Measurements from ENCODE around the gene ZNF473.
A peak's percentile ranks its signal among the peaks of the same experiment; 100 is the strongest.

ZNF473 gene

DNA sequence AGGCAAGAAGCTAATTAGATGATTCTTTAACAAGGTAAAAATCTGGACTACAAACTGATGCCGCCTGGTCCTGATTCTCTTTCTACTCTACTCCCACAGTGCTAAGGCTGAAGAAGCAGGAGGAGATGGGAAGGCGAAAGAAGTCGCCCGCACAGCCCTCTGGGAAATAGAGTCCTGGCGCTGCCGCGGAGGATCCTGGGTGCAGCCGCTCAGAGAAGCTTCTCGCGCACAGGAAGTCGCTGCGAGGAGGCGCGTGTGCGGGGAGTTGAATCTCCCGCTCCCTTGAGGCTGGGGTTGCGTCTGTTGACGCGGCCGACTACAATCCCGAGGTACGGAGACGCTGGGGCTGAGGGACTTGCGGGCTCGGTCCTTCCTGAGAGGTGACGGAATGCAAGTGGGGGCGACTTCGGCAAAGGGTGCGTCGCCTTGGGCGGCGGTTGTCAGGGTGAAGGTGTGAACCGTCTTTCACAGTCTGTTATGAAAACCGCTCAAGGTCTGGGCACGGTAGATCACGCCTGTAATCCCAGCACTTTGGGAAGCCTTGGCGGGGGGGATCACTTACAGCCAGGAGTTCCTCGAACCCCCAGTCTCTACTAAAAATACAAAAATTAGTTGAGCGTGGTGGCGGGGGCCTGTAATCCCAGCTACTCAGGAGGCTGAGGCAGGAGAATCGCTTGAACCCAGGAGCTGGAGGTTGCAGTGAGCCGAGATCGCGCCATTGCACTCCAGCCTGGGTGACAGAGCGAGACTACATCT is at the start of gene ZNF473:
Gene ZNF473, plus strand, starts transcription at position 212 of the 756 bp plus-strand sequence. CDS start 5,078 bp downstream, outside the sequence.
- peak; percentile 94 to 96 for DNase-seq

DNA sequence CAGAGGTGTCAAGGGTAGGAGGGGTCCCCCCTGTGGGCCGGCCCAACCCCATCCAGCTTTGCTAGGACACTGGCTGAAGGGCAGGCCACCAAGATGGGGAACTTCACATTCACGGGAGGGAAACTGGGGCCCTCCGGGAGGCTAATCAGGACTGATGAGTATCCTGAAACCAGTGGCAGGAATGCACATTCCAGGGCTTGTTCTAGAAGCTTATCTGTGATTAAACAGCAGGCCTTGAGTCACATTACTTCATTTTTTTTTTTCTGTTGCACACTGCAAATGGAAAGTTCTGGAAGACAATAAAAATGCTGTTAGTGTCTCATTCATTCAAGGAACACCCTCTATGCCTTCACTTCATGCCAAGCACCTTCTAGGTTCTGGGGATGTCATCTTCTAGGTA is 49.3 kb upstream of the ZNF473 start:
- DNase-seq: no peak

DNA sequence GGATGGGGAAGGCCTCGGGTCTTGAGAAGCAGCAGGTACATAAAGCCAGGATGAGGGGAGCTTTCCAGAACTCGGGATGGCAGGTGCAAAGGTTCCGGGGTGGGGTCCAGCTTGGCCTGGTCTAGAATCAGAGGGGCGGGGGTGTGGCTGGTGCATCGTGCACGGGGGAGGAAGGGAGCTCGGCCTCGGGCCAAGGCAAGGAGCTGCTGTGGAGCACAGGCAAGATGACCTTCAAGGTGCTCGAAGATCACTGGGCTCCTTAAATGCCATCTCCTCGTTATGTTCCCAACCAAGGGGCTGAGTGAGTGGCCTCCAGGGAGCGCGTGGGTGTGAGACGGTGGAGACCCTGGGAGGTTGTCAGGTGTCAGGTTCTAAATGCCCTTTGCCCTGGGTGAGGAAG is 48.7 kb upstream of the ZNF473 start:
- no peak for DNase-seq

DNA sequence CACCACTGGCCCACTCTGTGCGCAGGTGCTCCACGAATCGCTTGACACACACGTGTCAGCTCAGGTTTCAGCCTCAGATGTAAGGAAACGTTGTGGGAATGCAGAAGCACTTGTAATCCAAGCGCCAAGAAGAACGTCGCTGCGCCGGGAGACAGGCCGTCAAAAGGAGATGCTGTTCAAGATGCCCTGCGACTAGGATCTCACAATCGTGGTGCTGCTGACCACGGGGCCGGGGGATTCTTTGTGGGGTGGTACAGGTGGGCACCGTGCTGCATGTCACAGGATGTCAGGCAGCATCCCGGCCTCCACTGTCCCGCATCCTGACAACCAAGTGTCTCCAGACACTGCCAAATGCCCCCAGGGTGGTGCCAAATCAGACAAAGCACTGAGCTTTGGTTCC is 47.9 kb upstream of the ZNF473 start:
- no peak for DNase-seq

DNA sequence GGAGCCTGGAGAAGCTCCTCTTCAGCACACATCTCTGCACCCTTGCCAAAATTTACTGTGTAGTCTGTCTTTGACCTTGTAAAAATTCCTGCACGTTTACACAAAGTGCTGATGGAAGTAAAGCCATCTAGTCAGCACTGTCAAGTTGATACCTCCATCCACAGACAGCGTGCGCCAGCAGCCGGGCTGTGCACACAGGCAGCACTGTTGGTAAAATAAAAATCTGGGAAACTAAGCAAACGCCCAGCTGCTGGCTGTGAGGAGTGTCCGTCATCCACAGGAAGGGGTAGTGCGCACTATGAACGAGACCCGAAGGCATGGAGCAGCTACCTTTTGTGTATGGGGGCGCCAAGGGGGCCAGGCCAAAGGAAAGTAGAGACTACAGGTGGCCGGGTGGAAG is 47.5 kb upstream of the ZNF473 start:
- no peak for DNase-seq

DNA sequence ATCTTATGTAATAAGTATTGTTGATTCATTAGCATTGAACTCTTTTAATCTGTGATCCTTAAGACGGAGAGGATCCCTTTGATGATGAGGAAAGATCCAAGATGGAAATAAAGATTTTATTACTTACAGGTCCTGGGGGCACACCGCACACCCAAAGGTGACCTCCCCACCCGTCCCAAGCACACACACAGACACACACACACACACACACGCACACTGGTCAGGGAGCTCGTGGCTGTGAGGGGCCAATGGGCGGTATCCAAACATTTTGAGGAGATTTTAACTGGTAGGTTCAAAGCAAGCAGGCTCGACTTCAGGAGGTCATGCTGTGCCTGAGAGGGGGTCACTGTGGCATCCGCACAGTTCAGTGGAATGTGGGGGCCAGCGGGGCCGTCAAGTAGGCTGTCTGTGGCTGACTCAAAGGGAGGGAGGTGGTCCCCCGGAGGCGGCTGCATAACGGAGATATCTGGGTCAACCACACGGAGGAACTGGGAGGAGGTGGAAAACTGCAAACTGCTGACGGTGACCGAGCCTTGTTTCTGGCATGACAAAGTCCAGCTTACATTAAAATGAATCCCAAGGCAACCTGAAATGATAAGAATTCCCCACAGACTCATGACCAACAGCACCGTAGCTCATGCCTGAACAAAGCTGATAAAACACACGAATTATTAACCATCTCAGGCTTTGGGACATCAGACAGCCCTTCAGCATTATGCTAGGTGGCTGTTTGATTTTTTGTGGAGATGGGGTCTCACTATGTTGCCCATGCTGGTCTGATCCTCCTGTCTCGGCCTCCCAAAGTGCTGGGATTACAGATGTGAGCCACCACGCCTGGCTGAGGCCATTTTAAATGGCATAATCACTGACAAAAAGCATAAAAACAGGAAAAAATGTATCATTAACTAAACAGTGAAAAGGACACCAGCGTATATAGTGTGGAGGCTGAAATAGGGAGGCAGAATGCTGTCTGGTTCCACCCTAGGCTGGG is 43.9 kb upstream of the ZNF473 start:
- DNase-seq: no peak

DNA sequence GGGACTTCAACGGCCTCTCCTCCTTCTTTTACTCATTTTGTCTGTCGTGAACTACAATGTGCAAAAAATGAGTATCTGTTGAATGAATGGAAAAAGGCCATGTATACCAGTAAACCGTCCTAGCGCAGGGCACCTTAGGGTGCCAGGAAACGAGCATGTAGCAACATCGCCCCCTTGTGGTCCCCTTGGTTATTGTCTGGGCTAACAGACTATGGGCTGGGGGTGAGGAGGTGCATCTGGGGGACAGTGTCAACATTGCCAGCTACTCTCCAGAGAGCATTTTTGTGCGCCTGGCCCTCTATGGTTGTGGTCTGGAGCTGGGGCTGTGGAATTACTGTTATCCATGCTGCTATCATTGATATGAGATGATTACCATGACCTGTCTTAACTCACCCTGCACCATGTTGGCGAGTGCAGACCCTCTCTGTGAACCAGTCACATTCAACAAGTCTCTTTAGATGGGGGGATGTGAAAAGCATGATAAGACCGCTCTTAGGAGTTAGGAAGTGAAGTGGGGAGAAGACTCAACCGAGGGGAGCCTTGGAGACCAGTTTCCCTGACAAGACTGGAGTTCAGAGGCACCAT is 42.1 kb upstream of the ZNF473 start:
- DNase-seq: peak; percentile 71 to 78

DNA sequence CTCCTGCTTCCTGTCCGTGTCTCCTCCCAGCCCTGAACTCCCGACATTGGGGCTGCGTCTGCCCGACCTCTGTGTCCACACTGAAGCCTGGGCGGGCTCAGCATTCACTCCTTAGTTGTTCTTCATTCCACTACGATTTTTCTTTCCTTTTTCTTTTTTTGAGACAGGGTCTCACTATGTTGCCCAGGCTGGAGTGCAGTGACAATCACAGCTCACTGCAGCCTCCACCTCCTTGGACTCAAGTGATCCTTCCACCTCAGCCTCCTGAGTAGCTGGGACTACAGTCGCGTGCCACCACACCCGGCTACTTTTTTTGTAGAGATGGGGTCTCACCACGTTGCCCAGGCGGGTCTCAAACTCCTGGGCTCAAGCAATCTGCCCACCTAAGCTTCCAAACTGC is 41.3 kb upstream of the ZNF473 start:
- no peak for DNase-seq

DNA sequence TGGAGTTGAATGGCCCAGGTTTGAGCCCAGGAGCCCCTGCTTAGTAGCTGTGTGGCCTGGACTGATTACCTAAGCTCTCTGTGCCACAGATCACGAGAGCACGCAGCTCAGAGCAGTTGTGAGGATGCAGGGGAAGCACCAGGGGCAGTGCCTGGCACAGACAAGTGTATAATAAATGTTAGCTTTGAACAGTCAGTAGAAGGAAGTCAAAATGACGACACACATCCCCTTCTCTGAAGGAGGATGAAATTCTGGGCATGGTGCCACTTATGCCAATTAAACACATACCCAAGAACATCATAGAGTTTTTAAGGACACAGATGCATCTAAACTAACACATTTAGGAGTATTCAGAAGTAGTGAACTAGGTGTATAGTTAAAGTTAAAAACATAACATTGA is 39.9 kb upstream of the ZNF473 start:
- no peak for DNase-seq

DNA sequence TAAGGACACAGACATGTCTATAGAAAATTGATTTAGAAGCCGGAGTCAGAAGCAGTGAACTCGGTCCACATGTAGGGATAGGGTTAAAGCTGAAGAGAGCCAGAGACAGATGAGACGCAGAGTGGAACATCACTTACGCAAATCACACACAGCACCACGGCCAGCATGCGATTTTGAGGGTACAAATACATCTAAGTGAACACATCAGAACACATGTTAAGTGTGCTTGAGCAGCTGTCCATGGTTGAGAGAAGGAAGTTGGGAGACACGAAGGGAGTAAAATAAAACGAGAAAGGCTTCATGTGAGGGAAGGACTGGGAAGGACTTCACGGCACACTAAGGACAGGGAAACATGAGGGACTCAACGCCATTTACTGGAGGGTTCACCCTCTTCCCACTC is 39.5 kb upstream of the ZNF473 start:
- no peak for DNase-seq

DNA sequence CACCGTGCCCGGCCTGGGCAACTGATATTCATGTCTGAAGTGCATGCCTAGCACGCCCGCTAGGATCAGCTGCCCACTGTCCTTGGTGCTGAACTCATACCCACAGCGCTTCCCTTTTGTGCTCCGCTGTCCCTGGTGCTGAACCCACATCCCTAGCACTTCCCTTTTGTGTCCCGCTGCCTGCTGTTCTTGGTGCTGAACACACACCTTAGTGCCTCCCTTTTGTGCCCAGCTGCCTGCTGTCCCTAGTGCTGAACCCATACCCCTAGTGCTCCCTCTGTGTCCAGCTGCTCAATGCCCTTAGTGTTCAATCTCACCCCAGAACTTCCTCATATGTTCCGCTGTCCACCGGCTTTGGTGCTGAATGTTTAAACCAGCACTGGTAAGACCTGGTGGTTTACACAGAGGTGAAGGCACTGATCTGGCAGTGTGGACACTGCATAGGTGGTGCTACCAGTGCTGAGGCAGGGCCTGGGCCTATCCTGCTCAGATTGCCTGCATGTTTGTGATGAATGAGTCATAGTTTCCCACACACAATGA is 38.6 kb upstream of the ZNF473 start:
- DNase-seq: peak; percentile 81

DNA sequence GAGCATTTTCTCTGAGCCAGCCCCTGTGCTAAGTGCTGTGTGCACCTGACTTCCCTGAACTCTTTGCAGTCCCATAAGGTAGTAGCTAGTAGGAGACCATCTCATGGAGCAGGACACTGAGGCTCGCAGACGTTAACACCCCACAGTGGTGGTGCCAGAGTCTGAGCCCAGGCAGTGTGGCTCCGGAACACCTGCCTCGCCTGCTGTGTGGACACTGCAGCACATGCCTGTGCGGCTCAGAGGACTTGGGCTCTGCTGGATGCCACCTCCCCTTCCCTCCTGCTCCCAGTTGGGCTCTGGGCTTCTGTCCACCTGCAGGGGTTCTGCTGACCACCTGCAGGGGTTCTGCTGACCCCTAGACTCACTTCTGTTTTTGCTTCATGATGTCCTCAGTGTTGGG is 37.8 kb upstream of the ZNF473 start:
- no peak for DNase-seq

DNA sequence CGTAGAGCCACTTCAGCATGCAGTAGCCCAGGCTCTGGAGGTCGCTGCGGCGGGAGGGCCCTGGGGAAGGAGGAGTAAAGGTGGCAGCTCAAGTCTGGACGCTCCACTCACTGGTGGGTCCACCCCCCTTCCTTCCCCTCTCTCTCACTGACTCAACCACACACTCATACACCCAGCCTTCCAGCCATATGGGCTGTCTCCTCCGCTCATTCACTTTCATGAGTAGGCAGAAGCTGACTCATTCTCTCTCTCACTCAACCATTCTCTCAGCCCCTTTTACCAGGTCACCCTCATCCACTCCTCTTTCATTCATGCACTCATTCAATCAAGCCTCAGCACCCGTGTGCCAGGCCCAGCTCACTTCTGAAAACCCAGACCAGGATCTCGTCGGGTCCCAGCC is 37.4 kb upstream of the ZNF473 start:
- DNase-seq: no peak

DNA sequence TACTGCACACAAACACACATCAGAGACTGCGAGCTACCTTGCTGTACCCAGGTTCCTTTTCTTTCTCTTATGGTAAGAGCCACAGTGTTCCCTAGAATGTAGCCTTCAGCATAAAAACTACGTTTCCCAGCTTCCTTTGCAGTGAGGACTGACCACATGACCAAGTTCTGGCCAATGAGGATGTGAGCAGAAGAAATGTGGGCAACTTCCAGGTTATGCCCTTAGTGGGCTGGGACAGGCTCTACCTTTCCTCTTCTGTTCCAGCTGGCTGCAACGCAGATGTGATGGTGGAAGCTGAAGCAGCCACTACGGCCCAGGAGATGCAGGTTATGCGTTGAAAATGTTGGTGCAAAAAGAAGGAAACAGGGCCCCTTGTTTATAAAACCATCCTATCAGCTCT is 28.1 kb upstream of the ZNF473 start:
- peak; percentile 27 to 35 for DNase-seq

DNA sequence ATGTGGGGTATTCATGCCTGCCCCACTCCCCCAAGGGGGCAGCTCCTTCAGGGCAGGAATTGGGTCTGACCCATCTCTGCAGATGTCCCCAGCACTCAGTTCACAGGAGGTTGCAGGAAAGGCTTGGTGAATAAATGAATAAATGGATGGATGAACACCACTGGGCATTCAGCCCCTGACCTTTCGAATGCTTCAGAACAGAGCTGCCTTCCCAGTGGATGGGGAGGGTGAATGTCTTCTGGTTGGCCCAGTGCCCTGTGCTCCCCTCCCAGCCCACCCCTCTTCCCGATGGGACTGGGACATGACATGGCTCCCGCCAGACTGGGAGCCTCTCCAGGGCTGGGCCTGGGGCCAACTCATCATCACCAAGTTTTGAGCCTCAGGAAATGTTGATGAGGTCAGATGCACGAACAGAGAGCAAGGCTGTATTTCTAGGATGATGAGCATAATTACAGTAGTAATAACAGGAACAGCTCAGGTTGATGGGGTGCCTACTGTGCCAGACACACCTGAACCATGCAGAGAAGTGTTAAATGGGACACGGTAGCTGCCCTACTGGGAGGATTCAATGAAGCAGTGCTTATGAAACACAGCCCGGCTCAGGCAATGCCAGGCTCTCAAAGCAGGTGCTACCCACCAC is 26.3 kb upstream of the ZNF473 start:
- no peak for DNase-seq

DNA sequence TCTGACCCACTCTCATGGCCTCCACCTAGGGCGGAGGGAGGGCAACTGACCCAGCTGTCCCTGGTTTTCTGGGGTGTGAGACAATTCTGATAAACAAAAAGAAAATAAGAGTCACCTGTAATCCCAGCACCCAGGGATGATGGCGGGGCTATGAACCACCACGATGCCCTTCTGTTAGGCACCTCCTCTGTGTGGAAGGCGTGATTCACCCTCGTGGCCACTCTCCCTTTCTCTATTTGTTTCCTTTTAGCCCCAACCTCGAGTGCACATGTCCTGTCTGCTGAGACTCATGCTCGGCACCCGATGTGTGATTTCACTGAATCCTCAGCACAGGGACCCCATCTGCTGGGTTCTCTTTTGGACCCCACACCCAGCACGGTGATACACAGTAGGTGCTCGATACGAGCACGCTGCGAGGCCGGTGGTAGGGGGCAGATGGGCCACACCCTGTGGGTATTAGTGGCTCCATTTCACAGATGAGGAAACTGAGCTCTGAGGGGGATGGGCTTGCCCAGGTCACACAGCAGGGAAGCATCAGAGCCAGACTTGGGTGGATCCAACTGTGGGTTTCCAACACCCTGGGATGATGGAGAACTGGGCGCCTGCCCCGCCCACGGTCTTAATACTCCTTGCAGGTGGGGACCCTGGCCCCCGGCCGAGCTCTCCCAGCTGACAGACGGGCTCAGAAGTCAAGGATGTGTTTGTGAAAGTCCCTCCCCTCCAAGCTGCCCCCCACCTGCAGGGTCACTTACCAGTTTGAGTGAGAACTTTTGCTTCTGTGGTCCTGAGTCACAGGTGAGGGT is 25.6 kb upstream of the ZNF473 start:
- no peak for DNase-seq

DNA sequence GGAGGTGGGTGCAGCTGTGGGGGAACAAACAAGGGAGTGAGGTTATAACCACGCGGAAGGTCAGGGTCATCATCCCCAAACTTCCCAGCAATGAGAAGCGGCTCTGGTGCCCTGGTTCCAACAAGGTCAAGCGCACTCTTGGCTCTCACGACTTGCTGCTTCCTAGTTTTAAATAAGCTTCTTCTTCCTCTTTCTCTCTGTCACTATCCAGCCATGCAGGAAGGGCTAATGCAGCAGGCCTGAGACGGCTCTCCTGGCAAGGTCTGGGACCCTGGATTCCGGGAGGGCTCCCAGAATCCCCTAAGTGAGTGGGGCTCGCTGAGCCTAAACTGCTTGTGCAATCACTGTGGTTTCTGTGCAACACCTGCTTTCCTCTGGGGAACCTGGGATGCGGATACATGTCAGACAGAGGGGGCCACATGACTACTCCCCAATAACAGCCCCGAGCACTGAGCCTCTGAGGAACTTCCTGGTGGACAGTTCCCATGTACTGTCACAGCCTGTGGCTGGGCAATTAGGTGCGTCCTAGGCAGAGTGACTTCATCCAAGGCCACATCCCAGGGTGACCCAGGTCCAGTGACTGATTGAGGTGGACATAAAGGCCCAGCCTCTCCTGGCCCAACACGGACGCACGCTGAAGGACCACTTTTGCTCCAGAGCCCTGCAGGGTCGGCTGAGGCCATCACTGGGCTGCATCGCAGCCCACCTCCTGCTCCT is 24.8 kb upstream of the ZNF473 start:
- DNase-seq: no peak

DNA sequence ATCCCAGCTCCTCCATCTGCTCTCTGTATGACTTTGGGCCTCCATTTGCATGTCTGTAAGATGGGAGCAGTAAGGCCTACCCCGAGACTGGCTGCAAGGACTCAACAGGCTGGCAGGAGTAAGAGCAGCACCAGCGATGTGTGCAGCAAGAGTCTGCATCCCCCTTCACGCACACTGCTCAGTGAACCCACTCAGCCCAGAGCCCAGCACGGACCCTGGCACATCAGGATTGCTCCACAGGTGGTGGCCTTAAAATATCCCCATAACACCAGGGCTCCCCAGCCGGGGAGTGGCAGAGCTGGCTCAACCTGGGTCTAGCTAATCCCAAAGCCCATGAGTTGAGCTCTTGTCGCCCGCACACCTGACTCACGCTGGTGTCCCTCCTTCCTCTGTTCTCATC is 24.0 kb upstream of the ZNF473 start:
- no peak for DNase-seq

DNA sequence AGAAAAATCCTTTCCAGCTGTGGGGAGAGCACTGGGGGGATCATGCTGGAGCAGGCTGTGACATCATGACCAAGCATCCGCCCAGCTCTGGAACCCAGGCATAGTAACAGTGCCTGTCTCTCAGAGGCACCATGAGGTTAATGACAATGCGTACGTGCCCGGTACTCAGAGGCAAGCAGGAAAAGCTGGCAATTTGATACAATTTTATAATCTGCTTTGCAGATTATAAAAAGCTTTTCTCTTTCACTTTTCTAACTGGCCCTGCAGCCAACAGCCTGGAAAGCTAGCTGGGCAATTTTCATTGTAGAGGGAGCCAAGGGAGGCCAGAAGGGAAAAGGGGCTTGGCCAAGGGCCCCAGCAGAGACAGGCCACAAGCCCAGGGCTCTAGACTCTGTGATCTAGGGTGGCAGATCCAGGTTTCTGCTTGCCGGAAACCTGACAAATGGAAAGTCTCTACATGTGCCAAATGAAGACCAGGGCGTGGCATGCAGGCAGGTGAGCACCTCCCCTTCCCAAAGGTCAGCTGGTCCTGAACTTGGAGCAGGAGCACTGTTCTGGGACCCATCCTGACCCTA is 23.3 kb upstream of the ZNF473 start:
- no peak for DNase-seq

DNA sequence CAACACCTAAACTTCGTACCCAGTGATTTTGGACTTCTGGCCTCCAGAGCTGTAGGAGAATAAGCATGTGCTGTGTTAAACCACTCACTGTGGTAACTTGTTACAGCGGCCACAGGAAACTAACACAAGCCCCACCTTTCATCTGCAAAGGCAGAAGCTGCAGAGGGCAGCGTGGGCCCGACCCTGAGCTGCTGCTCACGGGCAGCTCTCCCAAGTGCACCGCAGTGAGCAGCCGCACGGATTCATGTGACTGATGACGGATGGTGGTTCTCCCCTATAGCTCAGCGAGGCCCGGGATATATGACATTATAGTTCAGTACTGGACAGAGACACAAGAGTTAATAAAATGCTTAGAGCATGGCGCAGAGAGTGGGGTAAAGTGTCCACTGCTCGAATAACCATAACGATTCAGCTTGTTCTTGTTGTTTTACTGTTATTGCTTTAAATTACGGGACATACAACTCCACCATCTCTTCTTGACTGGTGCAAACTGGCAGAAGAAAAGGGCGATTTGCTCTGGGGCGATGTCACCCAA is 22.5 kb upstream of the ZNF473 start:
- DNase-seq: peak in 1 of 2 donors; percentile 9

Data from CD4-positive, alpha-beta T cell treated with Interleukin-1 beta for 1 hour (primary cell).